Spleen (tissue), 7 donors: ENCODE measurements around the gene CCNF.

Experiments
- CTCF ChIP-seq, 11 experiments: fragments of 200-600 bp in 7 of 11; fragments of 450-650 bp in 4 of 11; sonication (generic) in 4 of 11; IDR thresholded peaks in 8 of 11; conservative IDR thresholded peaks in 3 of 11; 1 replicate in 7 of 11; 2 replicates in 4 of 11; pipeline versions ENCODE4 v1.4.0 to v1.8.0; 2016 to 2021; ENCODE audit warnings: antibody characterized with exemption in 11 of 11, inconsistent platforms in 4 of 11, mild to moderate bottlenecking in 1 of 11
- POLR2A ChIP-seq, 3 donors: fragments of 450-650 bp; IDR thresholded peaks; one replicate each; pipeline ENCODE4 v1.5.1; 2017; ENCODE audit warnings: antibody characterized with exemption in 3 of 3, mild to moderate bottlenecking in 1 of 3
- donor health status: DM: no; HTN: no; CAD: no; lungs with moderate emphysema.
- donor health status: DM: no; HTN: no; CAD: no.
- donor health status: DM: no; HTN: no; CAD: no.

GRCh38 chr16:2495041-2495440, 65.8 kb downstream of the CCNF start:
- TF ChIP-seq CTCF (IDR thresholded peaks at IDR 0.05 in 8 of 11, conservative IDR thresholded peaks at IDR 0.05 in 3 of 11) (no peak), POLR2A (IDR thresholded peaks at IDR 0.05) (no peak)
